Measurements from ENCODE around the gene IL1RAPL1.

DNA sequence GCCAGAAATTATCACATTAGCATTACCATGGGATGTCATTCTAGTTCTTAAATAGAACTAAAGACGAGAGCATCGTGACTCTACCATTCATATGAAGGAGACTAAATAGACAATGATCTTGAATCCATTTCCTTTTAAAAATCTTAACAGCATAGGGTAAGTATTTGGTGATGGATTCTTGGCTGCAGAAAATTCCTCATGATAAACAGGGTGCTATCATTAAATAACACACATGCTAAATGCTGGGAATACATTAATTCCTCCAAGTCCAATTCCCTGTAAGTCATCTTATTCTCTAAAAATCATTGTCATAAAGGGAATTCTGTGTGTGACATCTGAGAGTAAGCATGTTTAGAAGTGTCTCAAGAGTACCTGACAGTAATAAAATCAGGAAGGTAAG lies 1157.7 kb downstream of the IL1RAPL1 start:
- TF ChIP-seq, protein P1, sequence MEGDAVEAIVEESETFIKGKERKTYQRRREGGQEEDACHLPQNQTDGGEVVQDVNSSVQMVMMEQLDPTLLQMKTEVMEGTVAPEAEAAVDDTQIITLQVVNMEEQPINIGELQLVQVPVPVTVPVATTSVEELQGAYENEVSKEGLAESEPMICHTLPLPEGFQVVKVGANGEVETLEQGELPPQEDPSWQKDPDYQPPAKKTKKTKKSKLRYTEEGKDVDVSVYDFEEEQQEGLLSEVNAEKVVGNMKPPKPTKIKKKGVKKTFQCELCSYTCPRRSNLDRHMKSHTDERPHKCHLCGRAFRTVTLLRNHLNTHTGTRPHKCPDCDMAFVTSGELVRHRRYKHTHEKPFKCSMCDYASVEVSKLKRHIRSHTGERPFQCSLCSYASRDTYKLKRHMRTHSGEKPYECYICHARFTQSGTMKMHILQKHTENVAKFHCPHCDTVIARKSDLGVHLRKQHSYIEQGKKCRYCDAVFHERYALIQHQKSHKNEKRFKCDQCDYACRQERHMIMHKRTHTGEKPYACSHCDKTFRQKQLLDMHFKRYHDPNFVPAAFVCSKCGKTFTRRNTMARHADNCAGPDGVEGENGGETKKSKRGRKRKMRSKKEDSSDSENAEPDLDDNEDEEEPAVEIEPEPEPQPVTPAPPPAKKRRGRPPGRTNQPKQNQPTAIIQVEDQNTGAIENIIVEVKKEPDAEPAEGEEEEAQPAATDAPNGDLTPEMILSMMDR (IDR thresholded peaks at IDR 0.05), result no peak
- TF ChIP-seq POLR2A (IDR thresholded peaks at IDR 0.05), result no peak
